HG02610 (cell line): Measurements from ENCODE around the gene ITPR1.
A peak's percentile ranks its signal among the peaks of the same experiment; 100 is the strongest.
"Not testable (repeated sequence)": the region's sequence is repeated elsewhere in the genome, so short reads cannot be mapped to it uniquely, and the experiment has no call there.

Experiments
- ATAC-seq: cut with Tn5 transposase; IDR thresholded peaks from one replicate; pipeline ENCODE4 v1.9.1; 2021; ENCODE audit warnings: mild to moderate bottlenecking, moderate library complexity; ENCODE audit not compliant: unreplicated experiment

The ITPR1 gene

DNA sequence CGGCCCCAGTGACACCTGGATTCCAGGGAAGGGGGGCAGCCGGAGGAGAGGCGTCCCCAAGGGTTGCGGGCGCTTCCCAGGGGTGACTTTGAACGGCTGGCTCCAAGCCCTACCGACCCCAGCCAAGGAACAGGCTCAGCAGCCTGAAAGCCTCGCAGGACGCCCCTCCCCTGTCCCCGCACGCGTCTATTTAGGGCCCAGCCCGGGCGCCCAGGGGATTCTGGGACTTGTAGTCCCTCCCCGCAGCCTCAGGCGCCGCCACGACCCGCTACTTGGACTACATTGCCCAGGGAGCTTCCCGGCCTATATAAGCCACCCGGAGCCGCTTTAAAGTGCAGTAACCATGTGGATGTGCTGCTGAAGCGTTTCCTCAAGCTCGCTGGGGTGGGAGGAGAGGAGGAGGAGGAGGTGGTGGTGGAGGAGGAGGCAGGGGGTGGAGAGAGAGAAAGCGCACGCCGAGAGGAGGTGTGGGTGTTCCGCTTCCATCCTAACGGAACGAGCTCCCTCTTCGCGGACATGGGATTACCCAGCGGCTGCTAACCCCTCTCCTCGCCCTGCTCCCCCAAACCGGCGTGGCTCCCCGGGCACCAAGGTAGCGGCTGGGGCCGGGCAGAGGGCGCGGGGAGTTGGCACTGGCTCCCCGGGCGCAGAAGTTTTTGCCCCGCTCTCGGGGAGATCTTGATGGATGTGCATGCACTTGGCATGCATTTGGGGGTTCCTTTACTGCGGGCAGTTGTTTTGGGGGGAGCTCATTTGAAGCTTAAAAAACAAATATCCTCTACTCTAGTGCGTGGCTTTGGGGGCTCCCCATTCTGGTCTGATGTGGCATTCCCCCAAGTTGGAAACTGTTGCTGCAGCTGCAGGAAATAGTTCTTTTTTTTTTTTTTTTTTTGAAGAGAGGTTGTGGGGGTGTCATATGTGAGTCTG, at the start of gene ITPR1:
ITPR1 (plus strand) TSS at position 335 of the 927 bp plus-strand sequence. CDS start 23,144 bp downstream, outside the sequence.
- peak; percentile 92 for ATAC-seq

- no peak for ATAC-seq
Measured at GRCh38 chr3:4447295-4447999, 45.7 kb upstream of the ITPR1 start.

GRCh38 chr3:4448187-4448586, 45.0 kb upstream of the ITPR1 start:
- ATAC-seq: no peak

DNA sequence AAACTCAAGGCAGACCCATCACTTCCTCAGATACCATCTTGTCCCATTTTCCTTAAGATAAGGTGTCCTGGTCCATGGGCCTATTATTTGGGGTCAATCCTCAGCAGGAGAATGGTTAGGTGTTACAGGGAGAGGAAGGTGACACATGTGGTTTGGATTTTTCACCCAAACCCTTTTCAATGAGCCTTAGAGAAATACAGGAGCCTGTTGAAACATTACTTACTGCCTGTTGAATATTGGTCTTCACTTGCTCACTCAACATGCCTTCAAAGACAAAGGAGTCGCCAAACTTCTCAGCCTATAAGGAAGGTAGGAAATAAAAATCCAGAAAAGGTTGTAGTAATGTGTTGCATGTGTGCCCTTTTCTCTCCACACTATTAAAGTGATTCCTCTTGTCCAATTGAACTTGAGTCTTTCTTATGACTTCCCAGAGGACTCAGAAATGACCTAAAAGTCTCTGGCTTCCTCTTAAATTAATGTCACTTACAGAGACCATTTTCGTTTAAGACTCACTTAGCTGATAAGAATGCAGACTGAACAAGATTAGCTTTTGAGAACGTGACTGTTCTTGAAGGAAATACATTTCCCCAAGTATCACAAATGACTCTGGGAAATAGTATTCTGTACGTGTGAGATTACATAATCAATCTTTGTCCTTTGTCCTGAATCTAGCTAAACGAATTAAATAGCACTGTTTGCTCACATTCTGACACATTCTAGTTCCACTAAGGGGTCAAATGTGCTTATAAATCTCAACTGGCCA, 43.9 kb upstream of the ITPR1 start:
- no peak for ATAC-seq

GRCh38 chr3:4454142-4454541, 39.0 kb upstream of the ITPR1 start:
- ATAC-seq: no peak

DNA sequence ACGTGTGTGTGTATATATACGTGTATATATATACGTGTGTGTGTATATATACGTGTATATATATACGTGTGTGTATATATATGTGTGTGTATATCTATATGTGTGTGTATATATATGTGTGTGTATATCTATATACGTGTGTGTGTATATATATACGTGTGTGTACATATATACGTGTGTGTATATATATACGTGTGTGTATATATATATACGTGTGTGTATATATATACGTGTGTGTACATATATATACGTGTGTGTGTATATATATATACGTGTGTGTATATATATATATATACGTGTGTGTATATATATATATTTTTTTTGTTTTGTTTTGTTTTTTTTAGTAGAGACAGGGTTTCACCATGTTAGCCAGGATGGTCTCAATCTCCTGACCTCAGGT, 36.4 kb upstream of the ITPR1 start:
- not testable (repeated sequence) for ATAC-seq

- no peak for ATAC-seq
Measured at GRCh38 chr3:4458961-4459360, 34.2 kb upstream of the ITPR1 start.

- ATAC-seq: no peak
Measured at GRCh38 chr3:4460334-4460733, 32.8 kb upstream of the ITPR1 start.

DNA sequence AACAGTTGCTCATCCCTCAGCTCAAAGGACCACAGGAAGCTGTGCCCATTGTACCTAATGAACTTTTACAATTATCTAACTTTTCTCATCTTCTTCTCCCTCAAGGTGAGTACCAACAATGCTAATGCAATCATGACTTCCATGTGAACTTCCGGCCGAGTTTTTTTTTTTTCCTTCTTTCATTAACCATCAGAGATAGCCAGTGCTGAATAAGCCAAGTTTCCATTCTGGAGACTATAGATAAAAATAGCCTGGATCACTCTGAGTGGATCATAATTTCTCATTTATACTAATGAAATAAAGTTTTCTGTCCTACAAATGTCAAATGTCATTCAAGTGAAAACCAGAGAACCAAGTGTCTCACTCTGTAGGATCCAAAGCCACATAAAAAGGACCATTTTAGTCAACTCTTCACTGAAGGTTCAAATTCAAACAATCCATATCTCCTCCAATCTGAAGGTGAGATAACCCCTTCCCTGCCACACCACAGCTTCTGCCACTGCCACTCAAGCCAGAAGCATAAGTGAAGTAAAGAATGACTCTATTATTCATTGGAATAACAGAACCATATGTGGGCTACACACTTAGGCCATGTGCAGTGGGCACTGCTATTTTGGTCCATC, 31.6 kb upstream of the ITPR1 start:
- no peak for ATAC-seq

DNA sequence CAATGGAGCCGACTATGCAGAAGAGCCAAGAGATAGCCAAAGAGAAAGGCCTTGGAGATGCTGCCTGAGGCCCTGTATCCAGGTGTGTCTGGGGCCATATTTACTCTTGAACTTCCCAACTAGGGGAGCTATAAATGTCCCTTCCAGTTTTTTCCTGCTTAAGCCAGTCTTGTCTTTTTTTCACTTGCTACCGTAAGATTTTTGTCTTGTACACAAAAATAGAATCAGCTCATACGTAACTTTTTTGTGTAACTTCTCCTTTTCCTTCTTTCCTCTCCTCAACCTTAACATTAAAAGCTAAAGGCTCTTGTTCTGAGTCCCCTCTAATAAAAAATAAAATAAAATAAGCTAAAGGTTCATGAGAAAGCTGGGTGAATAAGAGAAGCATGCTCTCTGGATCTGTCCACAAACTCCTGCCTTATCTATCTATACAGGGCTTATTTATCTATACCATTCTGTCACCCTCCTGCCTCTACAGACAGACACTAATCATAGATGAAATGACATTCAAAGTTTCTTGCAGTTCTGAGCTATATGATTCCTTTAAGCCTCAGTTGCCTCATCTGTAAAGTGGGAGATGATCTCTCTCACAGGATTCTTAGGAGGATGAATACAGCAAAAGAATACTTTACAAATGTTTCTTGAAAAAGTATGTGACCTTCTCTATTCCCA, 30.6 kb upstream of the ITPR1 start:
- no peak for ATAC-seq

DNA sequence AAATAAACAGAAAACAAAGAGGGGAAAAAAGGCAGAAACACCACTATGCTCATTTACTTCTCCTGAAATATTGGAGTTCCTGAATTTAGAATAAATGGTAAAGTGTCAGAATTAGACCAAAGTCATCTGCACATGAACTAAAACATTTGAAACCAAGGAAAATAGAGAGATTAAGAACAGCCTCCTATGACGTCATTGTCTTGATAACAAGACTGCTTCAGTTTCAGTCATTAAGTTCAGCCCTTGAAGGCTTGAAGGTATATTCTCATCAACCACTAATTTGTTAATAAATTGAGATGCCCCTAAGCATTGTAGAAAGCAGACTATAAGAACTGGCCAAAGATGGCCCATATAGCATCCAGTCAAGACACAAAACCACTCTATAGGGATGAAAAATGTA, 28.6 kb upstream of the ITPR1 start:
- no peak for ATAC-seq

DNA sequence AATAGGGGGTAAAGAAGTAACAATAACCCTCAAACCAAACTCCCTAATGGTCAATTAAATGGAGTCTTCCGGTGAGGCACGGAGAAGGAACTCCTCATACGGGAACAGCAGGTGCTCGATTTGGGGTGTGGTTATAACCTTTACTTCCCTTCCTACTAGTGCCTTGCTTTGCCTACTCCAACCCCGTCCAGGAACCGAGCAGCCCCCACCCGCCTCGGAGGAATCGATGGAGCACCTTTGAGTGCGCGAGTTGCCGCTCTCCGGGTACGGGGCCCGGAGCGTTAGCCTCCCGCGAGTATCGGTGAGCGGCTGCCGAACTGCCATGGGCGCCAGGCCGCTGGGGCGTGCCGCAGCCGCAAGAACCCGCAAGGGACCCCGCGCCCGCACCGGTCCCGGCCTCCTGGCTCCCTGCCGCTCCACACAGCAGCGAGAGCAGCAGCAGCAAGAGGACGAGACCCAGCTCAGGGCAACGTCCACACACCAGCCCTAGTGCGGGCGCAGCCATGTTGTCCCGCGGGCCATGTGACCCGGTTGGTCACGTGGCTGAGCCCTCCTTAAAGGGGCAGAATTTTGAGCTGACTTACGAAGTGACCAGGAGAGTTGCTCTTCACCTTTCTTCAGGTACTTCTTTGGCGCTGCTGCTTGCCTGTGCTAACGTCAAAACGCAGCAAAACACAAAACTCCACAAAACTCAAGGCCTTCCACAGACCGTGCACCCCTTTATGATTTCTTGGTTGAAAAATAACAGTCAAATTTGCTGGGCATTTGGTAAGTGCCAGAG, 26.2 kb upstream of the ITPR1 start, which contains the start of gene SUMF1:
SUMF1 (minus strand) TSS at position 529 of the 781 bp plus-strand sequence; CDS start at position 505, 24 bp downstream.
- peak; percentile 99 for ATAC-seq

- no peak for ATAC-seq
Measured at GRCh38 chr3:4467522-4467867, 25.7 kb upstream of the ITPR1 start.

DNA sequence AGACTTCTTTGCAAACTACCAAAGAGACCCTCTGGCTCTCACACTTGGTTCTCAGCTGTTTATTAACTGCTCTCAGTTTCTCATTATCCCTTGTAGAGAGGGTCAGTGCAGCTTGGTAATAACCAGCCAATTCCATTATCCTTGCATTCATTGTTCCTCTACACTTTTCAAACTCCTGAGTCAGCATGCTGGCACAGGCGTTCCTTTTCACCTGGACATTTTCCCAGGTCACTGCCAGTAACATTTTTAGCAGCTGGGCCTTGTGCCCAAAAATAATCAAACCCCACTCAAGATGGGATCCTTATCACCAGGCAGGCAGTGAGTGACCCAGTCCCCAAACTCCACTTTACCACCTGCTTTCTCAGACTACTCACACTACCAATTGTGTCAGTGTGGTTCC, 21.2 kb upstream of the ITPR1 start:
- no peak for ATAC-seq

DNA sequence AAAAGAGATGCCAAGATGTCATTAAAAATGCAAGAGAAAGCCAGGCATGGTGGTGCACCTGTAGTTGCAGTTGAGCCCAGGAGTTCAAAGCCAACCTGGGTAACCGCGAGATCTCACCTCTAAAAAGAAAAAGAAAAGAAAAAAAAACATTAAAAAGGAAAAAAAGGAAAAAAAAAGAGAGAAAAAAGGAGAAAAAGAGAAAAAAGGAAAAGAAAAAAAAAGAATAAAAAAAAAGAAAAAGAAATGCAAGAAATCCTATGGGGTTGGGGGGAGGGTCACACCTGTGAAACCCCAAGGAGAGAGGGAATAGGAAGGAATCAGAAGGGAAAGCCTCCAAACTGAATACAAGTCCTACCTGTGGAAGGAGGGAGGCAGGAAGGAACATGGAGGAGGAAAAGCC, 20.8 kb upstream of the ITPR1 start:
- no peak for ATAC-seq

DNA sequence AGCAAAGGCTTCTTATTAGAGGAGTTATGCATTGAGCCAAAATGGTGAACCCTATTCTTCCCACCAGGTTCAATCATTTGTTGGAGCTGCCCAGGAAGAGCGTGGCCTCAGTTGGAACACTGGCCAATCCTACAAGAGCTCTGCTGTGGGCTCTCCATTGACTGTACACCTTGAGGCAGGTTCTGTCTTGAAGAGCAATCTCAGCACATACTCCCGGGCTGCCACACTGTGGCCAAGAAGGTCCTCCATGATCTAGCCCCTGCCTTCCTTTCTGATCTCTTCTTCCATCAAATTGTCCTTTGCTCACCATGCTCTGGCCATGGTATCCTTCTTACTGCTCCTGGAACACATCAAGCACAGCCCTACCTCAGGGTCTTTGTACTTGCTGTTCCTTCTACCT, 20.4 kb upstream of the ITPR1 start:
- ATAC-seq: no peak

DNA sequence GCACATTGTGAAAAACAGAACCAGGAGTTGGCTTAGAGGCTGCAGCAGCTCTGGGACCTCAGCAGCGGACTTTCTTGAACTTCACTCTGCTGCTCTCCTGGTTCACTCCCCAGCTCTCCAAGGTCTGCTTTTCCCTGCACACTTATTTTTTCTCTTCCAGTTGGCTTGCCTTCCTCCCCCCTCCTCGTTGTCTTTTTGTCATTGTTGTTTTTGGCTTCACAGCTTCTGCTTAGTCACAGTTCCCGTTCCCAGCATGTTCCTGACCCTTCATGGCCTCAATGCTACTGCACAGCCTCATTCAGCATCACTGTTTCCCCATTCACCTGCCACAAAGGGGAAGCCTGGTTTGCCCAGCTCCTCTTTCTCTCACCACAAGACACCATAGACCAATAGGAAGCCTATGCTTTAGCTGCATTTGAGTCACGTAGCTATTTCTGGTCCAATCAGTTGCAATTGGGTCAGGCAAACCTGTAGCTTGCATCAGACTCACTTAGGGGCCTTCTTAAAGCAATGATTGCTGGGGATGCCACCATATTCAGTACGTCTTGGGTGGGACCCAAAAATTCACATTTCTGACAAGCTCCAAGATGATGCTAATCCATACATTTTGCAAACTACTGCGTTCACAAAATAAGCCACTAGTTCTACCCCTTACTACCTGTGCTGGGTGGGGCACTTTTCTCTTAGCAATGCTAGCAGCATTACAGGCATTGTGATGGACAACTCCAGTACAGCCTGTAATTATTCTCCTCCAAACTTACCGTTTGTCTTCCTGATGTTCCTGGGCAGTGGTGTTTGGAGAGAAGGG, 18.3 kb upstream of the ITPR1 start:
- ATAC-seq: peak; percentile 85

DNA sequence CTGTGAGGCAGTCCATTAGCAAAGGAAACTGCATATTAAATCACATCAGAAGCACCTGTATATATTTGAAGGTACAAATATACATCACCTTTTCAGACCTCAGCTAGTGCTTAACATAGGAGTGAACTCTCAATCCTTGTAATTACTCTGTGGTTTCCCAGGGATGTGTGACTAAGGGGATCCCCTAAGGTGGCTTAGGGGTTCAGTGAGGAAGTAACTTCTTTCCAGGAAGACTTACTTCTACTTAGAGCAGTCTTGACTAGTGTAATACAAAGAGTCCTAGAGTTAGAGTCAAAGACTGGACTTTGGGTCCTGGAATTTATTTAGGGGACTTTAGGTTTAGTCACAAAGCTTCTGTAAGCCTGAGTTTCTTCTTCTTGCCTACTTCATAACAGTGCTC, 17.3 kb upstream of the ITPR1 start:
- peak; percentile 31 for ATAC-seq

GRCh38 chr3:4476496-4476895, 16.7 kb upstream of the ITPR1 start:
- ATAC-seq: no peak
